Measurements from ENCODE around the gene SPNS2.

SPNS2 gene

DNA sequence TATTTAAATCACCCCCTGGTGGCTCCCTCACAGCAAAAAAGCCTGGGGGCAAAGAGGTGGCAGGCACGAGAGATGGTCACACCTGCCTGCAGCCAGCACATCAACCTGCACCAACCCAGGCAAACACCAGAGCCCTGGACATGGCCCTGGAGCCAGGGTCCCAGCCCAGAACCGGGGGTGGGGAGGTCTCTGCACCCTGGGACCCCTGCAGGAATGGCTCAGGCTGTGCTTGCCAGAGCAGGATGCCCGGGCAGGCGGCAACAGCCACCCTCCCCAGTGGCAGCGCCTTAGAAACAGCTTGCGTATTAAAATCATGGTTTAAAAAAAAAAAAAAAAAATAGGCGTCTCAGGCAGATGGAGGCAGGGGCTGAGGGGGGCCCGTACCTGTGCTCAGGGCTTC is 40.3 kb downstream of the SPNS2 start:
- DNase-seq = no peak

DNA sequence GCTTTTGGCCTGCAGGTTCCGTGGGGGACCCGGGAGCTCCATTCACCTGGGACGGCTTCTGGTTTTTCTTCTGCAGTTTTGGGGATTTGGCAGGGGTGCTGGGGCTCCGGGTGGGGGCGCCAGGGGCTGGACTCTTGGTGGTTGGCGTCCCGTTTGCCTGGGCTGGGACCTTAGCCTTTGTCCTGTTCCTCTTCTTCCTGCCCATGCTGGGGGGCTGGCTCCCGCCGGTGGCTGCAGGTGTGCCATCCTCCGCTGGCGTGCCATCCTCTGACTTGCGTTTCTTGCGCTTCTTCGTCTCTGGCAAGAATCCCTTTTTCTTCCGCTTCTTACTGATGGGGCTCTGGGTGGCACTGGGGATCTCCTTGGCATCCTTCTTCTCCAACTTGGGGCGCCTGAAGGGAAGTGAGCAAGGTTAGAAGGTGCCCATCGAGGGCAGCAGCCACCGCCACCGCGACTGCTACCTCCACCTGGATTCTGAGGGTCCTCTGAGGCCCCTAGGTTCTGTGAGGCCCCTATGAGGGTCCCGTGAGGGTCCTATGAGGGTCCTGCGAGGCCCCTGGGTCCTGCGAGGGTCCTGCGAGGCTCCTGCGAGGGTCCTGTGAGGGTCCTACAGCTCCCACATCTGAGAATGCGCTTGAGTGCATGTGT is 41.0 kb downstream of the SPNS2 start:
- DNase-seq = no peak

DNA sequence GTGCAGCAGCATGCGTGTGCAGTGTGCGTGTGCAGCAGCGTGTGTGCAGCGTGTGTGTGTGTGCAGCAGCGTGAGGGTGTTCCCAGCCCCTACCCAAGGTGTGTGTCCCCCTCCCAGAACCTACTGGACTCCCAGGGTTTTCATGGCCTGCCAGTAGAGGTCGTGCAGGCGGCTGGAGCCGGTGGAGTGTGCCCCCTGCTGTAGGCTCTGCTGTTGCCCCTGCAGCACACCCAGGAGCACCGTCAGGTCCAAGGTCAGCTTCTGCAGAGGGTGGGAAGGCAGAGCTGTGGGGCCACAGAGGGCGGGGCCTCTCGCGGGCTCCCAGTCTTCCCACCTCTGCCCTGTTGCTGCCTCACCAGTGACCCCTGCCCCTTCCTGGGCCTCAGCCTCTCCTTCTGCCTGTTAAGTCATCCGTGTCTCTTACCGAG is 41.6 kb downstream of the SPNS2 start:
- DNase-seq = no peak

DNA sequence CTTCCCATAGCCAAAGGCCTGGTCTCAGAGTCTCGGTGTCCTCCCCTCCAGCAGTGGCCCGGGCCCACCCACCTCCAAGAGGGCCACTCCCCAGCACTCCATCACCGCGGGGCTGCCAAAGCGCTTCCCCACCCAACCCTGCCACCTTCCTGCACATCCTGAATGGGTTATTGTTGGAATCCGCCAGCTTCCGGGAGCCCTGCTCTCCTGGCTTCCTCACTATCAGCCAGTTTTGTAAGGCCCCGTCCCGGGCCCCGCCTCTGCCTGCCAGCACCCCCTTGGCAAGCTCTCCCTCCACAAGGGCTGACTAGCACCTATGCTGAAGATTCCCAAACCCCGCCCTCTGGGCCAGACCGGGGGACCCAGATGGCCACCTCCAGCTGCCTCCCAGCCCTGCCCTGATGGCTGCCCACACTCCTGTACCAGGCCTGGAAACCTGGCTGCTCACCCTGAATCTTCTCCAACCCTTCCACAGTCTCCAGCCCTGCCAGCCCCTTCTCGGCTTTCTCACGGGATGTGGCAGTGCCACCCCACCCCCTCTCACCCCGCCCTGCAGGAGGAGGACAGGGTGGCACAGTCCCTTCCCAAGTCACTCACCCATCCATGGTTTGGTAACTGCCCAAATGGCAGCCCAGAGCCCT is 42.1 kb downstream of the SPNS2 start:
- no peak for DNase-seq

DNA sequence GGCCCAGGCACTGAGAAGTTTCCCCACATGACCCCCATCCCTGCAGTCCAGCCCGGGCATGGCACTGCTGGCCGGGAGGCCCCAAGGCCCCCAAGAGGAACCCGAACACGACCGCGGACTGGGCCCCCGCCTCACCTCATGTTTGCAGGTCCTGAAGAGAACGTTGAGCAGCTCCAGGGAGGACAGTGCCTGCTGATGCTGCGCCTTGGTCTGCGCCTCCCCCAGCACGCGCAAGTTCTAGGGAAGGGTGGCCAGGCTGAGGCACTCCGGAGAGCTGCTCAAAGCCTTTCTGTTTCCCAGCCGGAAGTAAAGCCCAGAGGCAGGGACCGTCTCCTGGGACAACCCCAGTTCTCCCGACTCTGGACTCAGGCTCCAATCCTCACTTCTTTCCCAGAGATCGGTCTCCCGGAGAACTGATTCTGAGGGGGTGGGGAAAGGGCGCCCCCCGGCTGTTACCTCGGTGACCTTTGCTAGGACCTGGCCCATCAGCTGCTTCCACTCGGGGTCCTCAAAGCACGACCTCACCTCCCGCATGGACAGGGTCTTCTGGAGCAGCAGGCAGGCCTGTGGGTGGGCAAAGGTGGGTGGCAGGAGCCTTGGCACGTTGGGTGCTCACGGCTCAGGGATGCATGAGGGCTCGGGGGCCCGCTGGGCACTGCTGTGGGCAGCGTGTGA is 42.8 kb downstream of the SPNS2 start:
- no peak for DNase-seq

DNA sequence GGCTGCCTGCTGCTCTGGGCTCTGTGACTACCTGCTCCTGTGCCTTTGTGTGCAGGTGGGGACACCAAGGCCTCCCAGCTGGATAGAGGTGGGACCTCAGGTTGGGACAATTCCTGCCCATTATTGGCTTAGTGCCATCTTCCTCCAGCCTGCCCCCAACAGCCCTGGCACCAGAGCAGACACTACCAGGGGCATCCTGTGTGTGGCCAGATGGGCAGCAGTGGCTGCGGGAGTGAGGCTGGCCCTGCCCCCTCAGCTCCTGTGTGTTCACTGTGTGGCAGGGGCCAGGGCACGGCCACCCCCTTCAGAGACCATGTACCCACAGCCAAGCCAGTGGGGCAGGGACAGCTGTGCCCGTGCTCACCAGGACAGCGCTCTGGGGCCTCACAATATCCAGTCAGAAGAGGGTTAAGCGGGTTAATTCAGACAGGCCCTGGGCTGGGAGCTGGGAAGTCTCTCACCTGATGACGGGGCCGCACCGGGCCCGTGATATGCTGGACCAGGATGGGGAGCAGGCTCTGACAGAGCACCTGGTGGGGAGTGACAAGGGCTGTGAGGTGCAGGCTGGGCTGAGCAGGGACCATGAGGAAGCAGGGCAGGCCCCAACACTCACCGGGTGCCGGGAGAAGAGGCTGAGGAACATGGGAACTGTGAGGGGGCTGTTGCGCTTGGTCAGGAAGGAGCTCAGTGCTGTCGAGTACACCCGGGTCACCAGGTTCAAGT is 43.5 kb downstream of the SPNS2 start:
- no peak for DNase-seq

DNA sequence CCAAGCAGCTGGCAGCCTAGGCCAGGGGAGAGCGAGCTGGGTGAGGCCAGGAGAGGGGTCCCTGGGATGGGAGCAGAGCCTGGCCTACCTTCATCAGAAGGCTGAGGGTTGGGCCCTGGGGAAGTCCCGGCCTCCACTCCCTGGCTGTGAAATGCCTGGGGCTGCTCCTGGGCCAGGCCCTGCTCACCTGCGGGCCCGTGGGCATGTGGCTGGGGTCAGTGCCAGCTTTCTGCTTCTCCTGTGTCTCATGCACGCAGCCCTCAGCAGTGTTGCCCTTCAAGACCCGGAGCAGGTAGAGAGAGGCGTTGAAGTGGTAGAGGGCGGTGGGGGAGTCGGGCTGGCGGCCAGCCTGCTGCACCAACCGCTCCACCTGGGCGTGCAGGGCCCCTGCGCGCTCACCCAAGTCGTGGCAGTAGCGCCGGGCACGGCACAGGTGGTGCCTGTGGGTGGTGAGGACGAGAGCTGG is 44.1 kb downstream of the SPNS2 start:
- DNase-seq = no peak

DNA sequence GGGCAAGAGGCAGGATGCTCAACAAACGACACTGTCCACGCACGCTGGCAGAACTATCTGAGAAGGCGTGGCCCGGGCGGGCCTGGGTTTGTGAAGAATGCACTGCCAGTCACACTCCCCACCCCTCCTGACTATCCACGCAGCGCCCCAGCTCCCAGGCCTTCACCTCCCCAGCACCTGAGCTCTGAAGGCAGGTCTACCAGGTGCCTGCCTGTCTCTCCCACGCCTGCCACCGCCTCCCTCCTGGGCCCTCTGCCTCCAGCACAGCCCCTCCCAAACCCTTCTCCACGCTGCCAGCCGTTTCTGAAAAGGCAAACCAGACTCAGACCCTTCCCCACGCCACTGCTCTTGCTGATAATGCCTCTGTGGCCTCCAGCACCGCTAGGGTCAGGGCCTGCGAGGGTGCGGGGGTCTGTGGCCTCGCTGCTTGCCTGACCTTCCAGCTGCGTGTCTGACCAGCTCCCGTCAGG is 44.9 kb downstream of the SPNS2 start:
- DNase-seq = no peak

DNA sequence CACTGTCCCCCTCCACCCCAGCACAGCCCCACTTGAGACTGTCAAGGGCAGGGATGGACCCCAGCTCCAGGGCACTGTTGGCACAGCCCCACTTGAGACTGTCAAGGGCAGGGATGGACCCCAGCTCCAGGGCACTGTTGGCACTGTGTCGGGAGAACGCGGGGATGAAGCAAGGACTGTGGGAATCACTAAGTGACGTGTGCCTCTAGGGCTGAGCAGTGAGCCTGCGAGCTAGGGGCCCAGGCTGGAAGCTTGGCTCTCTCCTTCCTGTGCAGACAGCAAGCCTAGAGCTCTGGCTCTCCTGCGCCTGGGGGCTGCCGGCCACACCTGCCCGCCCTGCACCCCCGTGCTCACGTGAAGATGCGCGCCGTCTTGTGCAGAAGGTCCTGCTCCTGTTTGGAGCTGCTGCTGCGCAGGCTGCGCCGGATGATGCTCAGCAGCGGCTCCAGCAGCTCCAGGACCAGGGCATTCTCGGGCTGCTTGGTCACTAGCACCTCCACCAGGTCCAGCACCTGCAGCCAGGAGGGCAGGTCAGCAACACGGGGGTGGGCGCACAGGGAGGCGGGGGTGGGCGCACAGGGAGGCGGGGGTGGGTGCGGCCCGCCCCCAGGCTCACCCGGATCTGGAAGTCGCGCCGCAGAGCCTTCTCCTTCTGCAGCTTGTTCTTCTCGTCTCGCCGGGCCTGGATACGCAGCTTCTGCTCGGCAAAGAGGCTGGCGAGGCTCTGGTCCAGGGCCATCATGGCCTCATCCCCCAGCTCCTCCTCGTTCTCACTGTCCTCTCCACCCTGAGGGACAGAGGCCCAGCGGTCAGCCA is 45.7 kb downstream of the SPNS2 start:
- no peak for DNase-seq

DNA sequence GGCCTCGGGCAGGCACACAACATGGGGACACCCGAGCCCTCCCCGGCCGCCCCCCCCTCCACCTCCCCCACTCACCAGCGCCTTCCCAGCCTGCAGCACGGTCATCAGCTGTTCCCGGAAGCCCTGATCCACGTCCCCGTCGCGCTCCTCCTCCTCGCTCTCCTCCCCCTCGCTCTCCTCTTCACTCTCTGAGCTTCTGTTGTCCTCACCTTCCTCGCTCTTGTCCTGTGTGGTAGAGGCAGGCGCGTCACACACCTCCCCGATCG is 46.2 kb downstream of the SPNS2 start:
- no peak for DNase-seq

DNA sequence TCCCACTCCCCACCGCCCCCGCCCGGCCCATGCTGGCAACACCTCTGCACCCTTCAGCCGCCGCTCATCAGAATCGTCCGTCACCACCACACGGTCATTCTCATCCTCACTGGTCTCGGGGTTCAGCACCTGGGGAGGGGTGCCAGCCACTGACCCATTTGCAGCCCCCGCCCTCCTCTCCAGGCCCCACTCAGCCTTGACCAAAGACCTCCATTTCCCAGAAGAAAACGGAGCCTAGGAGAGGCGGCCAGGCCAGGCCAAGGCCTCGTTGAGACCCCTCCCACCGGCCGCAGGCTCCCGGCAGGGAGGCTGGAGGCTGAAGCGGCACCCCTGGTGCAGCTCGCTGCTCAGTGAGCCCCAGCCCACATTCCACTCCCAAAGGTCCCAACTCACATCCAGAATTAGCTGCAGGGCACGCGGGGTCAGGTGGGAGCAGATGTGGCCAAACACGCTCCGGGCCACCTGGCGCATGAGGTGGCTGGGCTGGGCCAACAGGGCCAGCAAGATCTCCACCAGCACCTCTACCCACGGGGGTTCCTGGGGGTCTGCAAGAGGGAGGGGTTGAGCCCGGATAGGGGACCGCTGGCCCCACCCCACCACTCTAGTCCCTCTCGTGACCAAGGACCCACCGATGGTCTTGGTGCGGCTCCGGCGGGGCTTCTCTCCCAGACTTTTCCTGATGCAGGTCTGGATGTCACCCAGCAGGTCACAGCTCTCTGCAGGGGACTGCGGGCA is 46.7 kb downstream of the SPNS2 start:
- DNase-seq = no peak

DNA sequence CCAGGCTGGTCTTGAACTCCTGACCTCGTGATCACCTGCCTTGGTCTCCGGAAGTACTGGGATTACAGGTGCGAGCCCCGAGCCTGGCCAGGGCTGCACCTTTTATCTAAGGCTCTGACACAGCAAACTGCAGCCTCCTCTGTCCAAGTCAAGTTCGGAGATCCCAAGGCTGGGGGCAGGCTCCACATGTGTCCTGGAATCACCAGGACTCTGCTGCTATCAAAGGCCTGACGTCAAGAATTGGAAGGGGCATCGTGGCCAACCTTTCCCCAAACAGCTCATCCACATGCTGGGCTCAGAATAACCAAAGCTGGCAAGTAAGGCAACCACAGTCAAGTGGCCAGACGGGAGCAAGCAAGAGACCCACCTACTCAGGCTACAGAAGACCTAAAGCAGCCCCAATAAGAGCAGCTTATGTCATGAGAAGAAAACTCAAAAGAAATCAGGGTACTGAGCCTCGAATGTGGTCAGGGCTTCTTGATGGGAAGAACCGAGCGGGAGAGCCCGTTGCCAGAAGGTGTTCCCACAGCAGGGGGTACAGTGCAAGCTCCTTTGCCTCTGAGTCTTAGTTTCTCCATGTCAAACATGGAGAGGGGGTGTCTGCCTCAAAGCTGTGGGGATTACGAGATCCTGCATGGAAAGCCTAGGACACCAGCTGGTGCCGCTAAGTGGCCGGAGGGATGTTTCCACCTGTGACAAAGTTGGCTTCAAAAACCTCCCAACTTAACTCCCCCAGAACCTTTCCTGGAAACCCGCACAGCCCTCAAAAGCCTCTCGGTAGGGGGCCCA is 48.6 kb downstream of the SPNS2 start:
- DNase-seq = no peak

DNA sequence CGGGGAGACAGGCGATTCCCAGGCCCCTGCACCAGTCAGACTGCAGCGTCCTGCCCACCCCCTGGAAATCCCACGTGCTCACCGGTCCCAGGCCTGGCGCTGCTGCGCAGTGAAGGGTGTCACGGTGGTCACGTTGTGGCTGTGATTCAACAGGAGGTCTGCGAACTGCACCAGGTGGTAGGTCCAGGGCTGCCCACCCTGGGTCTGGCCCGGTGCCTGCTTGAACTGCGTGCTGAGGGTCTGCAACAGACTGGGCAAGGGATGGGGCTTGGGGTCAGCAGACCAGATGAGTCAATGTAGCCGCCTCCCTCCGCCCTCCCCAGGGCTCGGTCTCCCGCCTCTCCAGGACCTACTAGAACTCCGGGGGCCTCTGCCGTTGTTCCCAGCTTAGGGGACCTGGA is 49.4 kb downstream of the SPNS2 start:
- no peak for DNase-seq

DNA sequence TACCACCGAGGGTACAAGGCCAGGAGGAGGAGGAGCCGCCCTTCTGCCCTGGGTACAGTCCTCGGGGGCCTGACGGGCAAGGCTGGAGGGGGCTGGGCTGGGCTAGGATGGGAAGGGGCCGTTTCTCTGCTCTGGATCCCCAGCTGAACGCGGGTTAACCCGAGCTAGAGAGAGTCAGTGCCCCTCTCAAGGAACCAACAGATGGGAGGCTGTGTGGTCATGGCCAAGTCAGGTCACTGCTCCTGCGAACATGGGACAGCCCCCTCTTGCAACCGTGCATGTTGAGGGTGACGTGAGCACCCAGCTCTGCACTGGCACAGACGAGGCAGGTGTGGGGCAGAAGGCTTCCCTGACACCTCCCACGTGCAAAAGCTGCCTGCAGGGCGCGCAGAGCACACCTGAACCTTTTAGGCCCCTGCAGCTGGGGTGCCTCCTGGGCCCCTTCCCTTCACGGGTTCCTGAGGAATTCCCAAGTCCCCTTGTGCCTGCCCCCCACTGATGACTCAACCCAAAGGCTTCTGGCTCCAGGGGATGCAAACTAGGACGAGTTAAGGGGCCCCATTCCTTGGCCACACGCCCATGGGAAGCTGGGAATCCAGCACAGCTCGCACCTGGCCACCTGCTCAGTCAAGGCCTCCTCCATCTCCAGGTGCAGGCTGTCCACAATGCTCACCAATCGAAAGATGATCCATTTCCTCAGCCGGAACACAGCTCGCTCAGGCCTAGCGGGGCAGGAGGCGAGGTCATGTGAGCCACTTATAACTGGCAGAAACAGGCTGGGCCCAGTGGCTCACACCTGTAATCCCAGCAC is 50.2 kb downstream of the SPNS2 start:
- DNase-seq = no peak

DNA sequence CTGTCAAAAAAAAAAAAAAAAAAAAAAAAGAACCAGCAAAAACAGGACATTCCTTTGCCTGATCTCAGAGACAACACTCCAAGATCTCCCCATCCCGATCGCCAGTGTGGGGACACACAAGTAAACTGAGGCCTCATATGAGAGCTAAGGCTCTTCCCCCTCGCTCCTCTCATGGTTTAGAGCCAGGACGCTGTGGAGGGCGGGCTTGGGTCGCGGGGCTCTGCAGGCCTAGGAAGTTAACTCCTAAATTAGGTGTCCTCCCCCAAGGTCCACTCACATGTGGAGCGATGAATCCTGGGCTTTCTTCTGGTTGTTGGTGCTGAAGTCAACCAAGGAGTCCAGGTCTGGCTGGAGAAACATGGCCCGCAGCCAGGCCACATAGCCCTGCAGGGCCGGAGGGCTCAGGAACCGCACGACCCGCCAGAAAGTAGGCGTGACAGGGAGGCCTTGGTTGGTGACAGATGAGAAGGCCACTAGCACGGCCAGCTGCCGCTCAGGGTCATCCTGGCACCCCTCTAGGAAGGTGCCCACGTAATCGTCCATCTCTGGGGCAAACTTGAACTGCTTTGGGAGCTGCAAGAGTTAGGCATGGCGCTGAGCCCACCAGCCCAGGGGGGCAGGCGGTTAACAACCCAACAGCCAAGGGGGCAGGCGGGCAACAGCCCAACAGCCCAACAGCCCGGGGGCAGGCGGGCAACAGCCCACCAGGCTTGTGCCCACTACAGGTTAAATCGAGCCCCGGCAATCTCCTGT is 51.3 kb downstream of the SPNS2 start:
- no peak for DNase-seq

DNA sequence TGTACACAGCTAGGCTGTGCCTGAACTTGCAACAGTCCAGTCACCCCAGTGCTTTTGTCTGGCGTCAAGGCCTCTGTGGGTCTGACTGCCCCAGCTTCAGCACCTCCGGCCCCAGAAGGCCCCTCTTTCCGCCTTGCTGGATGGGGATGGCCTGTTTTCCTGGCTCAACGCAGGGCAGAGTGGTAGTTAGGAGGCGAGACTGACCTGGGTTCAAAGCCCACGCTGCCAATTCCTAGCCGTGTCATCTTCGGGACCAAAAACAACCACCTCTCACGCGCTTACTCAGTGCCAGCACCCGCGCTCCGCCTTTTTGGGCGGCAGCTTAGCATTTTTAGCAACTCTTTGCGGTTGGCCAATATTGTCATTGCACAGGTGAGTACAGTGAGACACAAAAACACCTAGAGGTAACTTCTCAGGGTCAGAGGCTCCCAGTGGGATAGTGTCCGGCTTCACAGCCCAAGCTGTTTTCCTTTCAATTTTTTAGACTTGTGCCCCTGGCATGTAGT is 51.9 kb downstream of the SPNS2 start:
- no peak for DNase-seq

DNA sequence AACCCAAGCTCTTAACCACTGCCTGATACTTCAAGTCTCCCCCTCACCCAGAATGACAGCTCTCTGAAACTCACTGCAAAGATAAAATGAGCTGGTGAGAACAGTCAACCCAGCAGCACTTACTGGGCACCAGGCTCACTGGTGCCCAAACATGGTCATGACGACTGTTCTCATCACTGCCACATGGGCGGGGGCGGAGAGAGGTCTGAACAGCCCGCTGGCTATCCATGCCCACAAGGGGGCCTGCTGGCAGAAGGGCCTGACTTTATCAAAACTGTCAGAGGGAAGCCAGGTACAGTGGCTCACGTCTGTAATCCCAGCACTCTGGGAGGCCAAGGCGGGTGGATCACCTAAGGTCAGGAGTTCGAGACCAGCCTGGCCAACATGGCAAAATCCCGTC is 52.5 kb downstream of the SPNS2 start:
- peak; percentile 13 for DNase-seq

DNA sequence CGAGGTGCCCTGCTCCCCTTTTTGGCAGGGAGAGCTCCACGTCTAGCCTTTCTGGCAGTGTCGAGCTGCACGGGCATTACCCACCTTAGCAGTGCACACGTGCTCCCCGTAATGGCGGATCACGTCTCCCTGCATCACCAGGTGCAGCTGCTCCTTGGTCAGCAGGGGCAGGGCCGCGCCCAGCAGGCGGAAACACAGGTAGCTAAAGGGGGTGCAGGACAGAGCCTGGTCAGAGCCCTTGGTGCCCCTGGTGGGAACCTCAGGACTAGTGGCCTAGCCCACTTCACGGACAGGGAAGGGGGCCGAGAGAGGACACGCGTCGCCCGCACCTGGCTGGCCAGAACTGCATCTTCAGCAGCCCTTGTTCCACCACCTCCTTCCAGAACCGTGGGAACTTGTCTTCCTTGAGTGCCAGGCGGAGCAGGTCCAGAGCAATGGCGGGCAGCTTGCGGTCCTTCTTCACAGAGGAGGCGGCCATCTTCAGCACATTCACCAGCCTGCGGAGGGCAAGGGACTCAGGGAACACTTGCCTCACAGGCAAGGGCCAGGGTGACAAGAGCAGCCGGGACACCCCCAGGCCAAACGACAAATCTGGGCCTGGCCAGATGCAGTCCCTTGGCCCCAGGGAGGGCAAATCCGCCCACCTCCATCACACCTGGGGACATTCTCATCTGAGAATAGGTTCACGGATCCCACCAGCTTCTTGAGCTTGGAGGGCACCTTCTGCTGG is 53.3 kb downstream of the SPNS2 start:
- DNase-seq = no peak

DNA sequence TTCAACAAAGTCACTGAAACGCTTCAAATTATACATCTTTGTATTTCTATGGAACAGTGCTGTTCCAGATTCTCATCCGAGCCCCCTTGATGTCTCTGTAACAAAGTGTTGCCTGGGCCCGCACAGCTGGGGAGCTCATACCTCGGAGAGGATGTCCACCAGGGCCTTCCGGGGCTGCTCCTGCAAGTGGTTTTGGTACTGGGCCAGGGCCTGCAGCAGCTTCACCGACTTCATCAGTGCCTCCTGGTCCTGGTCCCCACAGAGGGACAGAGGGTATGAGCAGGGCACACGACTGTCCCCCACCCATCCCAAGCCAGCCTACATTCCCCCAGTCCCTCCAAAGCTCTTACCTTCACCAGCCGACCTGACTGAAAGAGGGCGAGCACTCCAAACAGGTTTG is 55.0 kb downstream of the SPNS2 start:
- DNase-seq = no peak

Data from HCEC 1CT (cell line).